Trophoblast cell (in vitro differentiated cells and primary cell): ENCODE data around the gene NPR3.

Experiments used
- DNase-seq, 2 donors: peaks; one replicate each; pipeline ENCODE4 v3.0.0-alpha.2; 2016
- H2AFZ ChIP-seq: 2 replicates; pipeline ENCODE4 v1.6.1; 2013; ENCODE audit warnings: low read length, moderate library complexity, mild to moderate bottlenecking; ENCODE audit not compliant: insufficient read depth, poor library complexity
- H2AK5ac ChIP-seq: 2 replicates; pipeline ENCODE4 v1.6.1; 2013; ENCODE audit warnings: mild to moderate bottlenecking, low read length
- H2BK120ac ChIP-seq: 2 replicates; pipeline ENCODE4 v1.6.1; 2013; ENCODE audit warnings: low read length, mild to moderate bottlenecking, moderate library complexity; ENCODE audit not compliant: insufficient read depth, poor library complexity
- H2BK12ac ChIP-seq: 2 replicates; pipeline ENCODE4 v1.6.1; 2013; ENCODE audit warnings: mild to moderate bottlenecking, low read length, moderate library complexity
- H2BK5ac ChIP-seq: 2 replicates; pipeline ENCODE4 v1.6.1; 2013; ENCODE audit warnings: low read length, low read depth, moderate library complexity, mild to moderate bottlenecking; ENCODE audit not compliant: poor library complexity
- H3K14ac ChIP-seq: 2 replicates; pipeline ENCODE4 v1.6.1; 2013; ENCODE audit warnings: mild to moderate bottlenecking, low read length
- H3K18ac ChIP-seq: 2 replicates; pipeline ENCODE4 v1.6.1; 2013; ENCODE audit warnings: mild to moderate bottlenecking, low read length
- H3K23ac ChIP-seq: 2 replicates; pipeline ENCODE4 v1.6.1; 2013; ENCODE audit warnings: low read length
- H3K27ac ChIP-seq: 2 replicates; pipeline ENCODE4 v1.5.1; 2013; ENCODE audit warnings: low read depth, mild to moderate bottlenecking, inconsistent platforms, low read length, moderate library complexity
- H3K27me3 ChIP-seq: 2 replicates; pipeline ENCODE4 v1.6.1; 2013; ENCODE audit warnings: inconsistent platforms, mild to moderate bottlenecking, low read length, moderate library complexity; ENCODE audit not compliant: insufficient read depth
- H3K36me3 ChIP-seq, 2 experiments: 1 replicate in 1 of 2; 2 replicates in 1 of 2; pipeline ENCODE4 v1.6.1; 2013; ENCODE audit warnings: low read length in 2 of 2, mild to moderate bottlenecking in 2 of 2, moderate library complexity in 1 of 2; ENCODE audit not compliant: insufficient read depth in 2 of 2, control insufficient read depth in 1 of 2
- H3K4ac ChIP-seq: 2 replicates; pipeline ENCODE4 v1.6.1; 2013; ENCODE audit warnings: low read depth, mild to moderate bottlenecking, low read length, moderate library complexity
- H3K4me1 ChIP-seq, 2 experiments: 1 replicate in 1 of 2; 2 replicates in 1 of 2; pipeline ENCODE4 v1.6.1; 2013; ENCODE audit warnings: low read length in 2 of 2, mild to moderate bottlenecking in 2 of 2, moderate library complexity in 1 of 2; ENCODE audit not compliant: insufficient read depth in 2 of 2, control insufficient read depth in 1 of 2
- H3K4me2 ChIP-seq: 2 replicates; pipeline ENCODE4 v1.6.1; 2013; ENCODE audit warnings: inconsistent platforms, mild to moderate bottlenecking, low read length, moderate library complexity
- H3K4me3 ChIP-seq: 2 replicates; pipeline ENCODE4 v1.5.1; 2013; ENCODE audit warnings: mild to moderate bottlenecking, low read depth, low read length, inconsistent platforms
- H3K79me1 ChIP-seq: one replicate; pipeline ENCODE4 v1.6.1; 2013; ENCODE audit warnings: low read length
- H3K79me2 ChIP-seq: 2 replicates; pipeline ENCODE4 v1.6.1; 2013; ENCODE audit warnings: low read length, mild to moderate bottlenecking; ENCODE audit not compliant: control insufficient read depth, insufficient read depth, poor library complexity
- H3K9ac ChIP-seq: 2 replicates; pipeline ENCODE4 v1.6.1; 2013; ENCODE audit warnings: mild to moderate bottlenecking, low read length
- H3K9me3 ChIP-seq: 2 replicates; pipeline ENCODE4 v1.6.1; 2013; ENCODE audit warnings: low read depth, mild to moderate bottlenecking, control low read depth, inconsistent platforms, low read length; ENCODE audit not compliant: insufficient read depth
- H4K12ac ChIP-seq: 2 replicates; pipeline ENCODE4 v1.6.1; 2013; ENCODE audit warnings: low read depth, mild to moderate bottlenecking, low read length, moderate library complexity
- H4K8ac ChIP-seq: 2 replicates; pipeline ENCODE4 v1.6.1; 2013; ENCODE audit warnings: low read depth, mild to moderate bottlenecking, low read length, moderate library complexity
- H4K91ac ChIP-seq: one replicate; pipeline ENCODE4 v1.6.1; 2013; ENCODE audit warnings: low read depth, mild to moderate bottlenecking, low read length, moderate library complexity
- WGBS: extraction: QIAGEN DNeasy Blood & Tissue Kit; methylation state at CpG from one replicate; pipeline ENCODE4 v1.1.7; 2013; ENCODE audit warnings: missing lambda C conversion rate; ENCODE audit not compliant: insufficient read length, insufficient coverage; ENCODE audit errors: extremely low coverage; 5-methylcytosine and 5-hydroxymethylcytosine counted together

The NPR3 gene

DNA sequence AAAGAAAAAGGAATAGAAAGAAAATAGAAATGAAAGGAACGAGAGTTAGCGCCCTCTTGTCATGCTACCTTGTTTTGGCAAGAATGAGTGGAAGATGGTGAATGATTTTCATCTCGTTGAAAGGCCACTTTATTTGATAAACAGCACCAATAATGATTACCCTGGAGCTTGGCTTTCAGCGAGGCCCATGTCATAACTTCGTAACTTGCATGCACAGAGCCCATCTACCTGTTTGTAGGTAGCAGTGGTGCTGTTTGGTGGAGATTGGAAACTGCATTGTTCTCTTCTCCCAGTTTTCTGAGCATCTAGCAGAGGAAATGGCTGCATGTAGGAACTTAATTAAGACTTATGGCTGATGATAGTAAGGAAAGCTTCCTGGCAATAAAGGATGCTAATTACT, 59.3 kb downstream of the NPR3 start:
- Histone ChIP-seq H4K12ac (no peak overlapping the region), H3K27me3 (no peaks in the 10 kb centered on the region), H3K4me2 (no peak overlapping the region), H3K9ac (no peak overlapping the region), H3K36me3 (no peaks in the 10 kb centered on the region), H3K4me1 (peaks cover 2% of the 10 kb centered on the region in 2 experiments), H3K18ac (no peak overlapping the region), H4K91ac (no peak overlapping the region), H3K27ac (no peak overlapping the region), H2BK12ac (no peak overlapping the region), H4K8ac (no peak overlapping the region), H3K4me3 (no peak overlapping the region), H3K14ac (no peak overlapping the region), H2BK120ac (no peak overlapping the region), H2BK5ac (no peak overlapping the region), H3K4ac (no peak overlapping the region), H2AK5ac (no peak overlapping the region), H3K79me2 (no peaks in the 10 kb centered on the region), H3K79me1 (no peaks in the 10 kb centered on the region), H3K9me3 (no peaks in the 10 kb centered on the region), H3K23ac (no peak overlapping the region), H2AFZ (no peak overlapping the region)
- WGBS, result no CpG with 5 or more reads among the region's 5 CpGs
- no peak for DNase-seq

GRCh38 chr5:32771037-32771436, 59.9 kb downstream of the NPR3 start:
- no peaks in the 10 kb centered on the region for H3K36me3 ChIP-seq
- H3K79me1 ChIP-seq, result no peaks in the 10 kb centered on the region
- peaks cover 2% of the 10 kb centered on the region in 2 experiments for H3K4me1 ChIP-seq
- no peak overlapping the region for H2BK12ac ChIP-seq
- no peak overlapping the region for H2BK5ac ChIP-seq
- no peaks in the 10 kb centered on the region for H3K9me3 ChIP-seq
- H2AK5ac ChIP-seq, result no peak overlapping the region
- no peak overlapping the region for H3K23ac ChIP-seq
- H3K4me3 ChIP-seq, result no peak overlapping the region
- H4K91ac ChIP-seq, result no peak overlapping the region
- DNase-seq, result no peak
- no peak overlapping the region for H3K4me2 ChIP-seq
- H3K27me3 ChIP-seq, result no peaks in the 10 kb centered on the region
- no peak overlapping the region for H3K18ac ChIP-seq
- H3K27ac ChIP-seq, result no peak overlapping the region
- no peak overlapping the region for H2AFZ ChIP-seq
- H3K79me2 ChIP-seq, result no peaks in the 10 kb centered on the region
- no peak overlapping the region for H3K9ac ChIP-seq
- H3K4ac ChIP-seq, result no peak overlapping the region
- WGBS, result no CpG with 5 or more reads among the region's 9 CpGs
- no peak overlapping the region for H2BK120ac ChIP-seq
- H4K12ac ChIP-seq, result no peak overlapping the region
- no peak overlapping the region for H3K14ac ChIP-seq
- H4K8ac ChIP-seq, result no peak overlapping the region

- Histone ChIP-seq H3K4ac (no peak overlapping the region), H4K8ac (no peak overlapping the region), H3K9ac (no peak overlapping the region), H2BK12ac (no peak overlapping the region), H3K4me2 (no peak overlapping the region), H3K18ac (no peak overlapping the region), H3K27me3 (no peaks in the 10 kb centered on the region), H2BK5ac (no peak overlapping the region), H2BK120ac (no peak overlapping the region), H3K79me2 (no peaks in the 10 kb centered on the region), H3K9me3 (no peaks in the 10 kb centered on the region), H4K12ac (no peak overlapping the region), H2AFZ (no peak overlapping the region), H3K79me1 (no peaks in the 10 kb centered on the region), H3K23ac (no peak overlapping the region), H3K36me3 (no peaks in the 10 kb centered on the region), H3K27ac (no peak overlapping the region), H3K14ac (no peak overlapping the region), H3K4me1 (no peaks in the 10 kb centered on the region), H2AK5ac (no peak overlapping the region), H3K4me3 (no peak overlapping the region), H4K91ac (no peak overlapping the region)
- no peak for DNase-seq
- no CpG with 5 or more reads among the region's 1 CpG for WGBS
These were observed 62.8 kb downstream of the NPR3 start for GRCh38 chr5:32773944-32774343.

- H3K9ac ChIP-seq, result no peak overlapping the region
- no peak overlapping the region for H3K4me3 ChIP-seq
- no peaks in the 10 kb centered on the region for H3K79me1 ChIP-seq
- H3K79me2 ChIP-seq, result no peaks in the 10 kb centered on the region
- H2AK5ac ChIP-seq, result no peak overlapping the region
- H3K4me2 ChIP-seq, result no peak overlapping the region
- H3K9me3 ChIP-seq, result no peaks in the 10 kb centered on the region
- no peak overlapping the region for H3K18ac ChIP-seq
- H2BK12ac ChIP-seq, result no peak overlapping the region
- no peak overlapping the region for H3K23ac ChIP-seq
- no peak overlapping the region for H2BK120ac ChIP-seq
- H3K36me3 ChIP-seq, result no peaks in the 10 kb centered on the region
- no peak overlapping the region for H4K8ac ChIP-seq
- DNase-seq, result no peak
- no peak overlapping the region for H3K27ac ChIP-seq
- no peaks in the 10 kb centered on the region for H3K4me1 ChIP-seq
- H3K27me3 ChIP-seq, result no peaks in the 10 kb centered on the region
- no peak overlapping the region for H3K14ac ChIP-seq
- no peak overlapping the region for H4K91ac ChIP-seq
- H2AFZ ChIP-seq, result no peak overlapping the region
- H4K12ac ChIP-seq, result no peak overlapping the region
- no peak overlapping the region for H3K4ac ChIP-seq
- no peak overlapping the region for H2BK5ac ChIP-seq
These were observed 65.1 kb downstream of the NPR3 start for GRCh38 chr5:32776200-32776599.
